ENCODE measurements around the gene FXYD1. TPM values are rescaled to one million over a fixed set of nuclear protein-coding genes. Genes with fewer than 3 reads are reported as not detected.

FXYD1 gene
- total RNA-seq (2021; ENCODE audit: unreplicated experiment) = not detected
- polyA plus RNA-seq (2012; ENCODE audit: insufficient read length) = not detected
- not detected for Bru-seq, nascent RNA
- BruChase-seq, experiment 1, labeled RNA remaining after a 2-hour chase = not detected
- not detected for BruChase-seq, experiment 2, labeled RNA remaining after a 6-hour chase
- long read RNA-seq = 0 reads

- intact Hi-C loops (cut with micrococcal nuclease; ENCODE audit: unreplicated experiment) (loop anchor here (5.0 kb wide), 1 partner anchor 71 kb away; no protein-coding TSS in a partner anchor), in situ Hi-C loops (cut with HindIII; ENCODE audit: low pct_unique_long_range_greater_than_20kb, low sequenced_read_pairs) (no loop called here)
- H3K36me3 ChIP-seq (ENCODE audit: control insufficient read depth, insufficient read depth, low read length) = no peaks in the 10 kb centered on the region; the same call in none of the 2 replicates
- peaks cover 8% of the 10 kb centered on the region for H3K27me3 ChIP-seq (ENCODE audit: control insufficient read depth, insufficient read depth, low read length)
- CTCF ChIA-PET = no interaction called here
- ATAC-seq (no peak), DNase-seq (ENCODE audit: low read depth, low spot score) (no peak)
- no TSS peak for BruUV-seq (replicated peaks)
- no peak within 1 kb of the TSS for H3K27ac ChIP-seq (ENCODE audit: low read length)
- H3K4me3 ChIP-seq (ENCODE audit: low read depth in 2 of 2, low read length in 2 of 2) = no peak within 1 kb of the TSS
- peaks cover 18% of the 10 kb centered on the region for H3K4me1 ChIP-seq (ENCODE audit: control insufficient read depth, insufficient read depth, low read length)
- TF ChIP-seq POLR2AphosphoS5 (IDR thresholded peaks at IDR 0.05; ENCODE audit: low read depth, low read length) = no peak
- TF ChIP-seq REST (IDR thresholded peaks at IDR 0.05; ENCODE audit: insufficient read depth in 1 of 2, low read depth in 2 of 2, low read length in 1 of 2) = no peak
- no peak for TF ChIP-seq TCF7L2 (IDR thresholded peaks at IDR 0.05; ENCODE audit: low read depth, low read length)
- no peak for TF ChIP-seq CTCF (IDR thresholded peaks at IDR 0.05)
- no peak for TF ChIP-seq SIN3A (IDR thresholded peaks at IDR 0.05; ENCODE audit: borderline replicate concordance, insufficient read depth, low read depth, low read length)
- POLR2A ChIA-PET = no interaction called here
- no peaks in the 10 kb centered on the region for H3K9me3 ChIP-seq (ENCODE audit: control insufficient read depth, insufficient read depth, low read depth, low read length)
These were observed at the start of gene FXYD1 for GRCh38 chr19:35138305-35138892. Gene FXYD1, plus strand, starts transcription at chr19:35138824. Its CDS starts 1,256 bp downstream, at chr19:35140080.

GRCh38 chr19:35089554-35089953 is 49.1 kb upstream of the FXYD1 start:
- TF ChIP-seq TCF7L2 (IDR thresholded peaks at IDR 0.05; ENCODE audit: low read depth, low read length) = no peak
- no peak for TF ChIP-seq SIN3A (IDR thresholded peaks at IDR 0.05; ENCODE audit: borderline replicate concordance, insufficient read depth, low read depth, low read length)
- TF ChIP-seq POLR2AphosphoS5 (IDR thresholded peaks at IDR 0.05; ENCODE audit: low read depth, low read length) = no peak
- no peak for TF ChIP-seq CTCF (IDR thresholded peaks at IDR 0.05)
- no peak for TF ChIP-seq REST (IDR thresholded peaks at IDR 0.05; ENCODE audit: insufficient read depth in 1 of 2, low read depth in 2 of 2, low read length in 1 of 2)
- no peaks in the 10 kb centered on the region for H3K9me3 ChIP-seq (ENCODE audit: control insufficient read depth, insufficient read depth, low read depth, low read length)
- no peak overlapping the region for H3K27ac ChIP-seq (ENCODE audit: low read length)
- H3K4me1 ChIP-seq (ENCODE audit: control insufficient read depth, insufficient read depth, low read length) = peaks cover 8% of the 10 kb centered on the region
- no TSS peak for BruUV-seq (replicated peaks)
- intact Hi-C loops (cut with micrococcal nuclease; ENCODE audit: unreplicated experiment) (no loop called here), in situ Hi-C loops (cut with HindIII; ENCODE audit: low pct_unique_long_range_greater_than_20kb, low sequenced_read_pairs) (no loop called here)
- no peaks in the 10 kb centered on the region for H3K36me3 ChIP-seq (ENCODE audit: control insufficient read depth, insufficient read depth, low read length)
- CTCF ChIA-PET = interaction anchor here (0.6 kb wide), 2 partner anchors 35 to 38 kb away, joined by 5 to 8 read pairs; no protein-coding TSS in a partner anchor
- POLR2A ChIA-PET = no interaction called here
- ATAC-seq = no peak
- no peak overlapping the region for H3K4me3 ChIP-seq (ENCODE audit: low read depth in 2 of 2, low read length in 2 of 2)
- DNase-seq (ENCODE audit: low read depth, low spot score) = no peak
- H3K27me3 ChIP-seq (ENCODE audit: control insufficient read depth, insufficient read depth, low read length) = no peaks in the 10 kb centered on the region

Data from Panc1 (cell line).